ENCODE measurements around the gene FAM83G.
"Not testable (repeated sequence)": the region's sequence is repeated elsewhere in the genome, so short reads cannot be mapped to it uniquely, and the experiment has no call there.

Gene FAM83G

GRCh38 chr17:18968945-18969887 lies 35.3 kb downstream of the FAM83G start:
- DNase-seq (ENCODE audit: low read depth), result no peak

- no peak for DNase-seq (ENCODE audit: low read depth)
Observed at GRCh38 chr17:18968345-18968744, 36.2 kb downstream of the FAM83G start.

- DNase-seq (ENCODE audit: low read depth), result no peak
Observed at GRCh38 chr17:18967916-18968315, 36.6 kb downstream of the FAM83G start.

- no peak for DNase-seq (ENCODE audit: low read depth)
Observed at GRCh38 chr17:18966831-18967624, 37.5 kb downstream of the FAM83G start.

GRCh38 chr17:18965530-18966236 lies 38.9 kb downstream of the FAM83G start:
- DNase-seq (ENCODE audit: low read depth), result no peak

GRCh38 chr17:18964550-18964949 lies 40.0 kb downstream of the FAM83G start:
- no peak for DNase-seq (ENCODE audit: low read depth)

- DNase-seq (ENCODE audit: low read depth), result no peak
Observed at GRCh38 chr17:18964018-18964351, 40.6 kb downstream of the FAM83G start.

- no peak for DNase-seq (ENCODE audit: low read depth)
Observed at GRCh38 chr17:18963126-18964017, 41.2 kb downstream of the FAM83G start.

- DNase-seq (ENCODE audit: low read depth), result no peak
Observed at GRCh38 chr17:18962494-18962815, 42.1 kb downstream of the FAM83G start.

- DNase-seq (ENCODE audit: low read depth), result no peak
Observed at GRCh38 chr17:18961634-18962493, 42.7 kb downstream of the FAM83G start.

GRCh38 chr17:18960803-18961511 lies 43.6 kb downstream of the FAM83G start:
- DNase-seq (ENCODE audit: low read depth), result peak; percentile 64

GRCh38 chr17:18960241-18960665 lies 44.3 kb downstream of the FAM83G start:
- no peak for DNase-seq (ENCODE audit: low read depth)

- no peak for DNase-seq (ENCODE audit: low read depth)
Observed at GRCh38 chr17:18959845-18960240, 44.7 kb downstream of the FAM83G start.

GRCh38 chr17:18959071-18959844 lies 45.3 kb downstream of the FAM83G start:
- DNase-seq (ENCODE audit: low read depth), result no peak

- DNase-seq (ENCODE audit: low read depth), result no peak
Observed at GRCh38 chr17:18958611-18959010, 46.0 kb downstream of the FAM83G start.

- DNase-seq (ENCODE audit: low read depth), result no peak
Observed at GRCh38 chr17:18957831-18958230, 46.7 kb downstream of the FAM83G start.

GRCh38 chr17:18956581-18956980 lies 48.0 kb downstream of the FAM83G start:
- no peak for DNase-seq (ENCODE audit: low read depth)

GRCh38 chr17:18956021-18956420 lies 48.5 kb downstream of the FAM83G start:
- DNase-seq (ENCODE audit: low read depth), result not testable (repeated sequence)

GRCh38 chr17:18955009-18955408 lies 49.6 kb downstream of the FAM83G start:
- DNase-seq (ENCODE audit: low read depth), result no peak

Data from activated T-cell treated with anti-CD3 and anti-CD28 coated beads for 24 hours (primary cell).